Fibroblast of the aortic adventitia (primary cell): ENCODE measurements around the gene CORIN. TPM values are rescaled to one million over a fixed set of nuclear protein-coding genes. Genes with fewer than 3 reads are reported as not detected.

Experiments
- DNase-seq: peaks from one replicate; pipeline ENCODE4 v3.0.0-alpha.2; 2010; ENCODE audit warnings: low read depth
- H3K4me3 ChIP-seq: 2 replicates; pipeline ENCODE4 v1.5.1; 2011; ENCODE audit warnings: low read depth, mild to moderate bottlenecking, control low read depth, low read length, moderate library complexity
- CTCF ChIP-seq: IDR thresholded peaks from 2 replicates; pipeline ENCODE4 v1.5.1; 2011; ENCODE audit warnings: mild to moderate bottlenecking, low read length, control low read depth, inconsistent platforms; ENCODE audit not compliant: insufficient read depth
- total RNA-seq: library from RNA; depleted of rRNA; stranded (reverse); fragments of >200 nt; gene quantifications from 2 replicates; pipeline ENCODE4 v1.2.3, GENCODE V29; 2012; ENCODE audit warnings: low replicate concordance

The CORIN gene
- total RNA-seq, 1 donor: under 0.01 TPM

- TF ChIP-seq CTCF: no peak
- DNase-seq: peak; percentile 35
- H3K4me3 ChIP-seq: no peak overlapping the region
These were observed 24.4 kb upstream of the CORIN start for GRCh38 chr4:47862297-47862696.

GRCh38 chr4:47860305-47860704 lies 22.4 kb upstream of the CORIN start:
- TF ChIP-seq CTCF: no peak
- DNase-seq: no peak
- H3K4me3 ChIP-seq: no peak overlapping the region

GRCh38 chr4:47858006-47858405 lies 20.1 kb upstream of the CORIN start:
- no peak for TF ChIP-seq CTCF
- H3K4me3 ChIP-seq: no peak overlapping the region
- DNase-seq: no peak

GRCh38 chr4:47856713-47857112 lies 18.8 kb upstream of the CORIN start:
- no peak for DNase-seq
- TF ChIP-seq CTCF: no peak
- no peak overlapping the region for H3K4me3 ChIP-seq

- no peak for DNase-seq
- H3K4me3 ChIP-seq: no peak overlapping the region
These were observed 17.5 kb upstream of the CORIN start for GRCh38 chr4:47855350-47855749.

GRCh38 chr4:47852136-47852535 lies 14.3 kb upstream of the CORIN start:
- TF ChIP-seq CTCF: no peak
- peak; percentile 60 for DNase-seq
- no peak overlapping the region for H3K4me3 ChIP-seq

More at GRCh38 chr4:47855350-47855749, 17.5 kb upstream of the CORIN start:
- TF ChIP-seq CTCF: no peak

GRCh38 chr4:47849466-47849865 lies 11.6 kb upstream of the CORIN start:
- no peak for DNase-seq
- TF ChIP-seq CTCF: no peak
- H3K4me3 ChIP-seq: no peak overlapping the region
